ENCODE results near the gene TBC1D12.
A peak's percentile ranks its signal among the peaks of the same experiment; 100 is the strongest.
"Not testable (repeated sequence)": the region's sequence is repeated elsewhere in the genome, so short reads cannot be mapped to it uniquely, and the experiment has no call there.

TBC1D12 gene

GRCh38 chr10:94461503-94461902 lies 59.2 kb downstream of the TBC1D12 start:
- no peak for DNase-seq

- no peak for DNase-seq
These were observed 59.8 kb downstream of the TBC1D12 start for GRCh38 chr10:94462130-94462529.

GRCh38 chr10:94465684-94466083 lies 63.3 kb downstream of the TBC1D12 start:
- no peak for DNase-seq

- DNase-seq: no peak
These were observed 79.1 kb downstream of the TBC1D12 start for GRCh38 chr10:94481410-94481809.

GRCh38 chr10:94483970-94484369 lies 81.6 kb downstream of the TBC1D12 start:
- DNase-seq: no peak

- no peak for DNase-seq
These were observed 82.8 kb downstream of the TBC1D12 start for GRCh38 chr10:94485094-94485493.

GRCh38 chr10:94487575-94487974 lies 85.2 kb downstream of the TBC1D12 start:
- DNase-seq: no peak

- DNase-seq: no peak
These were observed 86.8 kb downstream of the TBC1D12 start for GRCh38 chr10:94489107-94489506.

- DNase-seq: no peak
These were observed 87.8 kb downstream of the TBC1D12 start for GRCh38 chr10:94489976-94490788.

GRCh38 chr10:94490789-94491039 lies 88.4 kb downstream of the TBC1D12 start:
- DNase-seq: no peak

- DNase-seq: no peak
These were observed 91.1 kb downstream of the TBC1D12 start for GRCh38 chr10:94493463-94493862.

GRCh38 chr10:94496010-94496409 lies 93.7 kb downstream of the TBC1D12 start:
- DNase-seq: no peak

GRCh38 chr10:94496646-94497045 lies 94.3 kb downstream of the TBC1D12 start:
- DNase-seq: no peak

GRCh38 chr10:94500063-94500462 lies 97.7 kb downstream of the TBC1D12 start:
- no peak for DNase-seq

GRCh38 chr10:94521276-94522250 lies 119.2 kb downstream of the TBC1D12 start:
- DNase-seq: no peak

GRCh38 chr10:94524146-94524545 lies 121.8 kb downstream of the TBC1D12 start:
- DNase-seq: no peak

- no peak for DNase-seq
These were observed 122.4 kb downstream of the TBC1D12 start for GRCh38 chr10:94524711-94525110.

- DNase-seq: not testable (repeated sequence)
These were observed 129.2 kb downstream of the TBC1D12 start for GRCh38 chr10:94531550-94531949.

GRCh38 chr10:94533027-94533426 lies 130.7 kb downstream of the TBC1D12 start:
- no peak for DNase-seq

- not testable (repeated sequence) for DNase-seq
These were observed 139.9 kb downstream of the TBC1D12 start for GRCh38 chr10:94542282-94542681.

GRCh38 chr10:94545391-94546048 lies 143.2 kb downstream of the TBC1D12 start, which contains the start of gene HELLS:
TSS of gene HELLS (plus strand) at chr10:94545788. CDS start at chr10:94545922, 134 bp downstream.
- DNase-seq: peak; percentile 57

GRCh38 chr10:94546049-94546900 lies 143.9 kb downstream of the TBC1D12 start:
- DNase-seq: peak; percentile 1

GRCh38 chr10:94546901-94547185 lies 144.5 kb downstream of the TBC1D12 start:
- no peak for DNase-seq

Measured in activated effector memory CD4-positive, alpha-beta T cell treated with Interleukin-2 at 50 U/mL for 16 hours (primary cell).